HG03571 (cell line): ENCODE data around the gene MMP28.

ENCODE experiments used
- ATAC-seq: cut with Tn5 transposase; IDR thresholded peaks from one replicate; pipeline ENCODE4 v1.9.1; 2021; ENCODE audit not compliant: unreplicated experiment

The MMP28 gene

GRCh38 chr17:35726953-35727460 lies 68.4 kb downstream of the MMP28 start:
- ATAC-seq, result no peak

GRCh38 chr17:35726127-35726952 lies 69.1 kb downstream of the MMP28 start:
- no peak for ATAC-seq

DNA sequence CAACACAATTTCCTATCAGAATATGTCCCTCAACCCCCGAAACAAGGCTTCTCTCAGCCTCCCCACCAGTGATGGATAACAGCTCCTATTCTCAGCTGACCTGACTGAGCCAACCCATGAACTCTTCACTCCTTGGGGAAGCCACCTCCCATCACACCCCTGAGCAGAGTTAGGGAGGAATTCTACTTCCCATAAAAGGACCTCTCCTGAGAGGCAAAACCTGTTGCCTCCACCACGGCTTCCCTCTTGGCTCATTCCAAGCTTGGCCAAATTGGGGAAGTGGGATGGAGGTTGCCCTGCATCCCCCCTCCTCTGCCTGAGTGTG lies 69.7 kb downstream of the MMP28 start:
- no peak for ATAC-seq

- no peak for ATAC-seq
These were observed 70.4 kb downstream of the MMP28 start for GRCh38 chr17:35725058-35725457.

- ATAC-seq, result no peak
These were observed 71.7 kb downstream of the MMP28 start for GRCh38 chr17:35723735-35724134.

DNA sequence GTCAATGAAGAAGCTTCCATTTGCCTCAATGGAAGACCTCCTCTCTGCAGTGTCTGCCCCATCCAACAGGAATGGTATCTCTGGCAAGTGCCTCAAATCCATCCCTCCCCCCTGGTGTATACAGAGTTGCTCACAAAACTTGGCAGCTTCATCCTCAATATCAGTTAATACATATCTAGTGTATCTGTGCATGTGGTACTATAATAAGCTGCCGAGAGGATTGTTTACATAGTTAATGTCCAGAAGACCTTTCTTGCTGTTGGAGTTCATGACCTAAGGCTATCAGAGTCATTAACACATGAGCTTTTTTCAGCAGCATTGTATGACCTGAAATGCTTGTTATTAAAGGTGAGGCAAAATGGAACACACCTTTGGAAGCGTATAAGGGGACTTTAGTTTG lies 78.0 kb downstream of the MMP28 start:
- no peak for ATAC-seq

- no peak for ATAC-seq
These were observed 78.5 kb downstream of the MMP28 start for GRCh38 chr17:35716897-35717465.

DNA sequence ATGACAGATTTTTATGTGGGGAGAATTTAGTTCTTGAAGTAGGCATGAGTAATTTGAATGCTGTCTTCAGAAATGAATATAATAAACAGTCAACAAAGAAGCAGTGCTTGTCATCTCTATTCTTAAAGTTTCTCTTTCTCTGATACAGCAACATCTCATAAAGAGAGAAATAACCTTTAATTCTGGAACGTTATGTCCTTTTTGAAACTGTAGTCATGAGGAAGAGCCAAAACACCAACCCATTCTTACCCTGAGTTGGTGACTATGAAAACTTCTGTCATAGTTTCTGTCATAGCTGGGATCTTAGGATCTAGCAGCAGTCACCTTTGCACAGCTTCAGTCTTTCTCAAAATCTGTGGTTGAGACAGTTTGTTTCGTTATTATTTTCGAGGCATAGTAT lies 79.3 kb downstream of the MMP28 start:
- ATAC-seq, result no peak
